Nephron progenitor cell (in vitro differentiated cells): Measurements from ENCODE around the gene ANKS1B.

Source experiments
- DNase-seq: peaks from one replicate; pipeline ENCODE4 v3.0.0; 2021
- H3K27ac Mint-ChIP-seq: 2 replicates; pipeline ENCODE4 v1.8.0; 2021; ENCODE audit warnings: mild to moderate bottlenecking, moderate library complexity, mixed read lengths
- H3K27me3 Mint-ChIP-seq: 2 replicates; pipeline ENCODE4 v1.8.0; 2021; ENCODE audit warnings: mild to moderate bottlenecking, low read depth, mixed read lengths; ENCODE audit not compliant: poor library complexity
- H3K36me3 Mint-ChIP-seq: 2 replicates; pipeline ENCODE4 v1.8.0; 2021; ENCODE audit warnings: low read depth, mixed read lengths
- H3K4me1 Mint-ChIP-seq: 2 replicates; pipeline ENCODE4 v1.8.0; 2021; ENCODE audit warnings: mixed read lengths
- H3K4me3 Mint-ChIP-seq: 2 replicates; pipeline ENCODE4 v1.8.0; 2021; ENCODE audit warnings: mild to moderate bottlenecking, moderate library complexity, mixed read lengths
- H3K9me3 Mint-ChIP-seq: 2 replicates; pipeline ENCODE4 v1.8.0; 2021; ENCODE audit warnings: mild to moderate bottlenecking, moderate library complexity, mixed read lengths
- CTCF ChIP-seq: fragments of 200-600 bp; sonication (generic); IDR thresholded peaks from 2 replicates; pipeline ENCODE4 v1.5.0; 2021; ENCODE audit warnings: antibody characterized with exemption

Gene ANKS1B

GRCh38 chr12:98864363-98864762 is 1120.4 kb downstream of the ANKS1B start:
- Mint-ChIP-seq H3K4me3 (no peak overlapping the region), H3K27me3 (peaks cover 26% of the 10 kb centered on the region), H3K4me1 (peaks cover 6% of the 10 kb centered on the region), H3K27ac (no peak overlapping the region), H3K36me3 (no peaks in the 10 kb centered on the region), H3K9me3 (peaks cover 3% of the 10 kb centered on the region)
- TF ChIP-seq CTCF = no peak
- no peak for DNase-seq

- DNase-seq = no peak
- TF ChIP-seq CTCF = no peak
- peaks cover 29% of the 10 kb centered on the region for H3K27me3 Mint-ChIP-seq
- H3K36me3 Mint-ChIP-seq = no peaks in the 10 kb centered on the region
- H3K4me1 Mint-ChIP-seq = peaks cover 6% of the 10 kb centered on the region
- no peak overlapping the region for H3K4me3 Mint-ChIP-seq
- H3K9me3 Mint-ChIP-seq = peaks cover 3% of the 10 kb centered on the region
- no peak overlapping the region for H3K27ac Mint-ChIP-seq
Observed at GRCh38 chr12:98863167-98863566, 1121.6 kb downstream of the ANKS1B start.

GRCh38 chr12:98861251-98861650 is 1123.5 kb downstream of the ANKS1B start:
- no peak for TF ChIP-seq CTCF
- H3K27me3 Mint-ChIP-seq = peaks cover 21% of the 10 kb centered on the region
- peaks cover 6% of the 10 kb centered on the region for H3K4me1 Mint-ChIP-seq
- no peak overlapping the region for H3K27ac Mint-ChIP-seq
- H3K9me3 Mint-ChIP-seq = peaks cover 3% of the 10 kb centered on the region
- no peaks in the 10 kb centered on the region for H3K36me3 Mint-ChIP-seq
- H3K4me3 Mint-ChIP-seq = no peak overlapping the region
- DNase-seq = no peak

- Mint-ChIP-seq H3K9me3 (no peaks in the 10 kb centered on the region), H3K27me3 (peaks cover 19% of the 10 kb centered on the region), H3K36me3 (no peaks in the 10 kb centered on the region), H3K4me3 (no peak overlapping the region), H3K27ac (no peak overlapping the region), H3K4me1 (no peaks in the 10 kb centered on the region)
- no peak for TF ChIP-seq CTCF
- no peak for DNase-seq
Observed at GRCh38 chr12:98856897-98857540, 1127.7 kb downstream of the ANKS1B start.

- DNase-seq = no peak
- Mint-ChIP-seq H3K27ac (no peak overlapping the region), H3K4me3 (no peak overlapping the region), H3K4me1 (no peaks in the 10 kb centered on the region), H3K9me3 (no peaks in the 10 kb centered on the region), H3K36me3 (no peaks in the 10 kb centered on the region), H3K27me3 (peaks cover 6% of the 10 kb centered on the region)
- TF ChIP-seq CTCF = no peak
Observed at GRCh38 chr12:98852181-98852580, 1132.6 kb downstream of the ANKS1B start.

- no peaks in the 10 kb centered on the region for H3K4me1 Mint-ChIP-seq
- H3K27me3 Mint-ChIP-seq = peaks cover 6% of the 10 kb centered on the region
- no peaks in the 10 kb centered on the region for H3K9me3 Mint-ChIP-seq
- no peak for TF ChIP-seq CTCF
- DNase-seq = no peak
- no peak overlapping the region for H3K4me3 Mint-ChIP-seq
- H3K27ac Mint-ChIP-seq = no peak overlapping the region
- no peaks in the 10 kb centered on the region for H3K36me3 Mint-ChIP-seq
Observed at GRCh38 chr12:98847242-98847641, 1137.5 kb downstream of the ANKS1B start.
